Spleen (tissue), 11 donors: Measurements from ENCODE around the gene PKD1. TPM values are rescaled to one million over a fixed set of nuclear protein-coding genes. Genes with fewer than 3 reads are reported as not detected.

Experiments
- DNase-seq: peaks from one replicate; pipeline ENCODE4 v3.0.0-alpha.2; 2020
- H3K27ac ChIP-seq, 8 donors: fragments of 200-600 bp; sonication (generic) in 7 of 8; 1 replicate in 4 of 8; 2 replicates in 4 of 8; pipeline versions ENCODE4 v1.5.0 to v1.8.0; 2016 to 2021; ENCODE audit warnings: inconsistent platforms in 4 of 8, mild to moderate bottlenecking in 4 of 8, moderate library complexity in 1 of 8
- H3K27me3 ChIP-seq, 7 donors: fragments of 200-600 bp; sonication (generic) in 6 of 7; replicated peaks in 1 of 7; 1 replicate in 4 of 7; 2 replicates in 3 of 7; pipeline versions ENCODE4 v1.5.0 to v1.8.0; 2016 to 2021; ENCODE audit warnings: inconsistent platforms in 3 of 7, mild to moderate bottlenecking in 1 of 7
- H3K36me3 ChIP-seq, 6 donors: fragments of 200-600 bp; sonication (generic) in 5 of 6; 1 replicate in 4 of 6; 2 replicates in 2 of 6; pipeline versions ENCODE4 v1.5.0 to v1.8.0; 2016 to 2021; ENCODE audit warnings: inconsistent platforms in 2 of 6
- H3K4me1 ChIP-seq, 6 donors: fragments of 200-600 bp; sonication (generic) in 5 of 6; 1 replicate in 3 of 6; 2 replicates in 3 of 6; pipeline versions ENCODE4 v1.5.0 to v1.8.0; 2016 to 2021; ENCODE audit warnings: inconsistent platforms in 3 of 6
- H3K4me3 ChIP-seq, 8 donors: fragments of 200-600 bp; sonication (generic) in 7 of 8; 1 replicate in 4 of 8; 2 replicates in 4 of 8; pipeline versions ENCODE4 v1.5.0 to v1.8.0; 2016 to 2021; ENCODE audit warnings: inconsistent platforms in 4 of 8, mild to moderate bottlenecking in 4 of 8, moderate library complexity in 2 of 8
- H3K9me3 ChIP-seq, 8 donors: fragments of 200-600 bp; sonication (generic) in 7 of 8; 1 replicate in 4 of 8; 2 replicates in 4 of 8; pipeline versions ENCODE4 v1.5.0 to v1.8.0; 2016 to 2021; ENCODE audit warnings: inconsistent platforms in 4 of 8
- CTCF ChIP-seq, 11 experiments: fragments of 200-600 bp in 7 of 11; fragments of 450-650 bp in 4 of 11; sonication (generic) in 4 of 11; IDR thresholded peaks in 8 of 11; conservative IDR thresholded peaks in 3 of 11; 1 replicate in 7 of 11; 2 replicates in 4 of 11; pipeline versions ENCODE4 v1.4.0 to v1.8.0; 2016 to 2021; ENCODE audit warnings: antibody characterized with exemption in 11 of 11, inconsistent platforms in 4 of 11, mild to moderate bottlenecking in 1 of 11
- POLR2A ChIP-seq, 3 donors: fragments of 450-650 bp; IDR thresholded peaks; one replicate each; pipeline ENCODE4 v1.5.1; 2017; ENCODE audit warnings: antibody characterized with exemption in 3 of 3, mild to moderate bottlenecking in 1 of 3
- POLR2AphosphoS5 ChIP-seq, 3 donors: sonication (generic); formaldehyde crosslinking; IDR thresholded peaks; one replicate each; pipeline ENCODE4 v1.5.1; 2017; ENCODE audit warnings: antibody characterized with exemption in 3 of 3
- WGBS, 5 donors: extraction: QIAGEN DNeasy Blood & Tissue Kit in 3 of 5; methylation state at CpG; one replicate each; pipeline versions ENCODE4 v1.1.5 to v1.1.7; 2013 to 2018; 5-methylcytosine and 5-hydroxymethylcytosine counted together
- intact Hi-C: fragments of 100-400 bp; cut with DNase I; formaldehyde crosslinking; loops from one replicate; pipeline ENCODE4 v1.15.0; 2023; ENCODE audit warnings: low total_unique reads
- polyA plus RNA-seq, 3 donors: library from polyadenylated mRNA; stranded (reverse); fragments of 200-250 nt; gene quantifications; one replicate each; pipeline ENCODE4 v1.2.1, GENCODE V29; 2013
- total RNA-seq, 7 donors: library from RNA; depleted of rRNA in 3 of 7; stranded (reverse); fragments of >200 nt in 3 of 7; fragmentation: NEBNext Ultra II Directional in 4 of 7; extraction: Animal tissue kit (Norgen Biotek cat#: 25700) in 4 of 7; gene quantifications; one replicate each; pipeline versions ENCODE4 v1.1.0 to v1.2.1, GENCODE V29; 2016 to 2021
- donor health status: healthy with polysubstance abuse.
- donor health status: DM: no; HTN: no; CAD: no; lungs with moderate emphysema.
- donor health status: DM: no; HTN: no; CAD: no.
- donor health status: Bipolar disorder and iron deficiency.
- donor health status: healthy.
- donor health status: DM: no; HTN: no; CAD: no.
- donor health status: DM: yes; HTN: yes; CAD: no.

The PKD1 gene
- total and polyA plus RNA-seq, 10 donors: 14.0 to 124 (median 79.8) TPM

- H3K9me3 ChIP-seq: no peaks in the 10 kb centered on the region
- H3K4me1 ChIP-seq: peaks cover 45 to 82% (median 77%) of the 10 kb centered on the region in 6 donors
- H3K27me3 ChIP-seq: peaks cover 0 to 21% (median 0%) of the 10 kb centered on the region in 7 donors
- H3K36me3 ChIP-seq: peaks cover 0 to 35% (median 9%) of the 10 kb centered on the region in 6 donors
- peak overlapping the region in 1 of 8 donors; percentile 45 for H3K27ac ChIP-seq
- TF ChIP-seq CTCF (IDR thresholded peaks at IDR 0.05 in 8 of 11, conservative IDR thresholded peaks at IDR 0.05 in 3 of 11): no peak
- TF ChIP-seq POLR2AphosphoS5 (IDR thresholded peaks at IDR 0.05): peak in 2 of 3 donors; percentile 42 to 61
- WGBS, 5 donors: 64 to 82% (median 79%) methylated on average over 7 to 13 of the region's 13 CpGs
- intact Hi-C loops: loop anchor here (5.0 kb wide), 1 partner anchor 124 kb away; the partner anchor contains the start of gene NHERF2
- DNase-seq: peak; percentile 74
- H3K4me3 ChIP-seq: no peak overlapping the region
Observed at GRCh38 chr16:2151188-2152091, 15.7 kb upstream of the PKD1 start.

- DNase-seq: peak; percentile 68
- intact Hi-C loops: loop anchor here (5.0 kb wide), 1 partner anchor 123 kb away; the partner anchor contains the start of gene NHERF2
- no peak for TF ChIP-seq POLR2AphosphoS5 (IDR thresholded peaks at IDR 0.05)
- TF ChIP-seq CTCF (IDR thresholded peaks at IDR 0.05 in 8 of 11, conservative IDR thresholded peaks at IDR 0.05 in 3 of 11): no peak
- TF ChIP-seq POLR2A (IDR thresholded peaks at IDR 0.05): no peak
- Histone ChIP-seq H3K4me1 (peaks cover 45 to 77% (median 72%) of the 10 kb centered on the region in 6 donors), H3K27me3 (peaks cover 0 to 21% (median 0%) of the 10 kb centered on the region in 7 donors), H3K9me3 (no peaks in the 10 kb centered on the region), H3K36me3 (peaks cover 0 to 35% (median 9%) of the 10 kb centered on the region in 6 donors), H3K27ac (no peak overlapping the region), H3K4me3 (no peak overlapping the region)
- WGBS, 5 donors: 40 to 72% (median 65%) methylated on average over 16 to 18 of the region's 18 CpGs
Observed at GRCh38 chr16:2150418-2151187, 14.9 kb upstream of the PKD1 start.

- H3K4me3 ChIP-seq: peak overlapping the region in 1 of 8 donors; percentile 76
- H3K4me1 ChIP-seq: peaks cover 45 to 74% (median 70%) of the 10 kb centered on the region in 6 donors
- WGBS, 5 donors: 54 to 63% (median 61%) methylated on average over 14 to 24 of the region's 24 CpGs
Observed at GRCh38 chr16:2149630-2150417, 14.1 kb upstream of the PKD1 start.

More at GRCh38 chr16:2149630-2150417, 14.1 kb upstream of the PKD1 start:
- Histone ChIP-seq H3K36me3 (peaks cover 0 to 35% (median 9%) of the 10 kb centered on the region in 6 donors), H3K9me3 (no peaks in the 10 kb centered on the region), H3K27me3 (peaks cover 0 to 21% (median 0%) of the 10 kb centered on the region in 7 donors), H3K27ac (no peak overlapping the region)
- DNase-seq: peak; percentile 69
- intact Hi-C loops: loop anchor here (5.0 kb wide), 1 partner anchor 123 kb away; the partner anchor contains the start of gene NHERF2
- TF ChIP-seq POLR2AphosphoS5 (IDR thresholded peaks at IDR 0.05) (peak in 2 of 3 donors; percentile 4 to 26), POLR2A (IDR thresholded peaks at IDR 0.05) (no peak), CTCF (IDR thresholded peaks at IDR 0.05 in 8 of 11, conservative IDR thresholded peaks at IDR 0.05 in 3 of 11) (no peak)
